ENCODE results near the gene SETBP1.

DNA sequence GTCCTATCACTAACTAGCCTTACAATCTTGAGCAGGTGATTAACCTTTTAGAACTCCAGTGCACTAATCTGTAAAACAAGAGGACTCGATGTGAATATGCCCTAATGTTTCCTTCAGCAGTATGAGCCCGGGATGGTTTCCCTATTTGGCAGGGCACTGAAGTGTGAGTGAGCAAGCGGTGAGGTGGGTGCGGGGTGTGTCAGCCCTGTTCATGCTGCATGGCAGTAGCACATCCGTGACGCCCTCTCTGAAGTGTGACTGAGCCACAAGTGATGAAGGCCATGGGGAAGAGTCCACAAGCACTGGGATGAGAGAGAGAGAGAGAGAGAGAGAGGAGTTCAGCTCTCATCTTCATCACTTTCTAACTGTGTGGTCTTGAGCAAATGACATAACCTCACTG lies 168.7 kb downstream of the SETBP1 start:
- TF ChIP-seq, protein P1, sequence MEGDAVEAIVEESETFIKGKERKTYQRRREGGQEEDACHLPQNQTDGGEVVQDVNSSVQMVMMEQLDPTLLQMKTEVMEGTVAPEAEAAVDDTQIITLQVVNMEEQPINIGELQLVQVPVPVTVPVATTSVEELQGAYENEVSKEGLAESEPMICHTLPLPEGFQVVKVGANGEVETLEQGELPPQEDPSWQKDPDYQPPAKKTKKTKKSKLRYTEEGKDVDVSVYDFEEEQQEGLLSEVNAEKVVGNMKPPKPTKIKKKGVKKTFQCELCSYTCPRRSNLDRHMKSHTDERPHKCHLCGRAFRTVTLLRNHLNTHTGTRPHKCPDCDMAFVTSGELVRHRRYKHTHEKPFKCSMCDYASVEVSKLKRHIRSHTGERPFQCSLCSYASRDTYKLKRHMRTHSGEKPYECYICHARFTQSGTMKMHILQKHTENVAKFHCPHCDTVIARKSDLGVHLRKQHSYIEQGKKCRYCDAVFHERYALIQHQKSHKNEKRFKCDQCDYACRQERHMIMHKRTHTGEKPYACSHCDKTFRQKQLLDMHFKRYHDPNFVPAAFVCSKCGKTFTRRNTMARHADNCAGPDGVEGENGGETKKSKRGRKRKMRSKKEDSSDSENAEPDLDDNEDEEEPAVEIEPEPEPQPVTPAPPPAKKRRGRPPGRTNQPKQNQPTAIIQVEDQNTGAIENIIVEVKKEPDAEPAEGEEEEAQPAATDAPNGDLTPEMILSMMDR (conservative IDR thresholded peaks at IDR 0.05 in 1 of 2, IDR thresholded peaks at IDR 0.05 in 1 of 2; ENCODE audit: extremely low read depth in 1 of 2, insufficient read depth in 1 of 2, low read depth in 1 of 2, low read length in 2 of 2): no peak
- no peak for TF ChIP-seq EZH2 (IDR thresholded peaks at IDR 0.05; ENCODE audit: borderline replicate concordance, low read length)
